H1 (cell line): ENCODE data around the gene CAMKMT. TPM values are rescaled to one million over a fixed set of nuclear protein-coding genes. Genes with fewer than 3 reads are reported as not detected.

Experiments
- JUN ChIP-seq: IDR thresholded peaks from 2 replicates; pipeline ENCODE4 v1.6.1; 2011; ENCODE audit warnings: low read depth, mild to moderate bottlenecking, improper control_type of control experiment, low read length
- NANOG ChIP-seq: IDR thresholded peaks from 2 replicates; pipeline ENCODE4 v1.6.1; 2011; ENCODE audit warnings: low read length, low read depth, mild to moderate bottlenecking, inconsistent platforms; ENCODE audit not compliant: insufficient read depth, poor library complexity, severe bottlenecking
- RAD21 ChIP-seq, 2 experiments: IDR thresholded peaks in 1 of 2; conservative IDR thresholded peaks in 1 of 2; 2 replicates each; pipeline ENCODE4 v1.6.1; 2011; ENCODE audit warnings: low read depth in 2 of 2, low read length in 2 of 2, improper control_type of control experiment in 1 of 2, inconsistent platforms in 1 of 2, mild to moderate bottlenecking in 1 of 2, moderate library complexity in 1 of 2
- SIRT6 ChIP-seq: IDR thresholded peaks from one replicate; pipeline ENCODE4 v1.7.1; 2012; ENCODE audit warnings: low read length, inconsistent platforms
- TCF12 ChIP-seq: IDR thresholded peaks from 2 replicates; pipeline ENCODE4 v1.6.1; 2011; ENCODE audit warnings: low read depth, mild to moderate bottlenecking, low read length
- TEAD4 ChIP-seq: IDR thresholded peaks from 2 replicates; pipeline ENCODE4 v1.6.1; 2012; ENCODE audit warnings: low read depth, low read length, inconsistent platforms, mixed read lengths
- polyA plus RNA-seq, 7 experiments: library from polyadenylated mRNA; depleted of rRNA in 3 of 7; stranded (reverse) in 5 of 7; unstranded in 2 of 7; fragments of >200 nt in 5 of 7; fragments of 200-250 nt in 2 of 7; gene quantifications; 1 replicate in 5 of 7; 2 replicates in 1 of 7; 4 replicates in 1 of 7; pipeline versions ENCODE4 v1.2.1 to v1.2.3, GENCODE V29; 2011 to 2013; ENCODE audit warnings: missing spikeins in 2 of 7, mixed read lengths in 2 of 7
- total RNA-seq: library from RNA; stranded (reverse); fragmentation: NEBNext Ultra II Directional; extraction: Animal tissue kit (Norgen Biotek cat#: 25700); gene quantifications from 2 replicates; pipeline ENCODE4 v1.2.1, GENCODE V29; 2021
- TF ChIP-seq, protein P1 (sequence below), 3 experiments: IDR thresholded peaks; 1 replicate in 2 of 3; 2 replicates in 1 of 3; pipeline versions ENCODE4 v1.5.1 to v1.6.1; 2011; ENCODE audit warnings: low read length in 3 of 3, mild to moderate bottlenecking in 3 of 3, inconsistent platforms in 2 of 3, low read depth in 1 of 3, moderate library complexity in 1 of 3; ENCODE audit not compliant: insufficient read depth in 1 of 3; ENCODE audit errors: control extremely low read depth in 1 of 3

CAMKMT gene
- total and polyA plus RNA-seq, 2 of the 8 experiments (the other 6 are each of a cell fraction or from before 2014, with no cell fraction given), result 14.7 to 22.4 TPM

DNA sequence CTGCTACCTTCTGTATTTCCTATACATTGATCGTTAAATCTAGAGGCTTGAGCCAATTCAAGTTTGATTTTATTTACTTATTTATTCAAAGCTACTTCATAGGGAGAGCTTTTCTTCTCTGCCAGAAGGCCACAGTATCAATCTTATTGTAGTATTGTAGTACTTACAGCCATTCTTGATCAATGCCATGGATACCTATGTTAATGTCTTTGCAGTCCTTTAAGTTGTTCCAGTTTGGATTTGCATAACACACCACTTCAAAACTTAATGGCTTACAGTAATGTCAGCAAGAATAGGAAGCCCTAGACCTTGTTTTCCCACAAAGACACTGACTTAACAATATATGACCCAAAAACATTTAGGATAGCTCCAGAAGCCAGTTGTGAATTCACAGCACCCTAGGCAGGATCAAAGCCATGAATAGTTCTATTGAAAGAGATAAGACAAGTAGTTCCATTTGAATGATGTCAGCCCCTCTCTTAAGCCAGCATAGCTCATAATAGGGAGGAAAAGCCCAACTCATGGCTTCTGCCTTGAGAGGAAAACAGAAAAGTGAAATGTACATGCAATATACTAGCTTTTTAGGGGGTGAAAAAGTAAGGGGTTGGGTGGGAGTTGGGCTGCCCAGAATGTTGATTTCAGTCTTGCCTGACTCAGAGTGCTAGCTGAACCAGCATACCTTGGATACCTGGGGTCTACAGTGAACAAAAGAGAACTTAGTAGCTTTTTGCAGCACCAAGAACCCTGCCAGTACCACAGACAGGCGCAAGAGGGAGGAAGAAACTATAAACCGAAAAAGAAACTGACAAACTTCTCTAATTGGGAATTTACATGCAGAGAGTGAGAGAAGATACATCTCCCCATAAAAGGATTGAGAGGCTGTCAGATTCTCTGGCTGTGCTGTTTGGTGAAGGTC lies 101.4 kb downstream of the CAMKMT start (continued):
- TF ChIP-seq JUN (0 out of 2 replicates have a peak, but pooled peaks have one; percentile 18), TEAD4 (peak; percentile 72), NANOG (no peak), TCF12 (no peak), RAD21 (IDR thresholded peaks at IDR 0.05 in 1 of 2, conservative IDR thresholded peaks at IDR 0.05 in 1 of 2; ENCODE audit: low read depth in 2 of 2, low read length in 2 of 2) (peak; percentile 35 to 42), SIRT6 (no peak)
- TF ChIP-seq, protein P1, sequence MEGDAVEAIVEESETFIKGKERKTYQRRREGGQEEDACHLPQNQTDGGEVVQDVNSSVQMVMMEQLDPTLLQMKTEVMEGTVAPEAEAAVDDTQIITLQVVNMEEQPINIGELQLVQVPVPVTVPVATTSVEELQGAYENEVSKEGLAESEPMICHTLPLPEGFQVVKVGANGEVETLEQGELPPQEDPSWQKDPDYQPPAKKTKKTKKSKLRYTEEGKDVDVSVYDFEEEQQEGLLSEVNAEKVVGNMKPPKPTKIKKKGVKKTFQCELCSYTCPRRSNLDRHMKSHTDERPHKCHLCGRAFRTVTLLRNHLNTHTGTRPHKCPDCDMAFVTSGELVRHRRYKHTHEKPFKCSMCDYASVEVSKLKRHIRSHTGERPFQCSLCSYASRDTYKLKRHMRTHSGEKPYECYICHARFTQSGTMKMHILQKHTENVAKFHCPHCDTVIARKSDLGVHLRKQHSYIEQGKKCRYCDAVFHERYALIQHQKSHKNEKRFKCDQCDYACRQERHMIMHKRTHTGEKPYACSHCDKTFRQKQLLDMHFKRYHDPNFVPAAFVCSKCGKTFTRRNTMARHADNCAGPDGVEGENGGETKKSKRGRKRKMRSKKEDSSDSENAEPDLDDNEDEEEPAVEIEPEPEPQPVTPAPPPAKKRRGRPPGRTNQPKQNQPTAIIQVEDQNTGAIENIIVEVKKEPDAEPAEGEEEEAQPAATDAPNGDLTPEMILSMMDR (IDR thresholded peaks at IDR 0.05; ENCODE audit: control extremely low read depth in 1 of 3, insufficient read depth in 1 of 3, low read depth in 1 of 3, low read length in 3 of 3), result peak in 2 of 3 experiments; percentile 40 to 49; a peak in 3 of 4 replicates
- TF ChIP-seq, all 59 proteins: peak for 5
